Nucleus accumbens (tissue), 56 donors: Measurements from ENCODE around the gene RAB11FIP3.
A peak's percentile ranks its signal among the peaks of the same experiment; 100 is the strongest.
"Not testable (repeated sequence)": the region's sequence is repeated elsewhere in the genome, so short reads cannot be mapped to it uniquely, and the experiment has no call there.

Source experiments
- DNase-seq, 56 donors: peaks; one replicate each; lab custom pipeline; 2025; lab: John Stamatoyannopoulos, UW

Gene RAB11FIP3

DNA sequence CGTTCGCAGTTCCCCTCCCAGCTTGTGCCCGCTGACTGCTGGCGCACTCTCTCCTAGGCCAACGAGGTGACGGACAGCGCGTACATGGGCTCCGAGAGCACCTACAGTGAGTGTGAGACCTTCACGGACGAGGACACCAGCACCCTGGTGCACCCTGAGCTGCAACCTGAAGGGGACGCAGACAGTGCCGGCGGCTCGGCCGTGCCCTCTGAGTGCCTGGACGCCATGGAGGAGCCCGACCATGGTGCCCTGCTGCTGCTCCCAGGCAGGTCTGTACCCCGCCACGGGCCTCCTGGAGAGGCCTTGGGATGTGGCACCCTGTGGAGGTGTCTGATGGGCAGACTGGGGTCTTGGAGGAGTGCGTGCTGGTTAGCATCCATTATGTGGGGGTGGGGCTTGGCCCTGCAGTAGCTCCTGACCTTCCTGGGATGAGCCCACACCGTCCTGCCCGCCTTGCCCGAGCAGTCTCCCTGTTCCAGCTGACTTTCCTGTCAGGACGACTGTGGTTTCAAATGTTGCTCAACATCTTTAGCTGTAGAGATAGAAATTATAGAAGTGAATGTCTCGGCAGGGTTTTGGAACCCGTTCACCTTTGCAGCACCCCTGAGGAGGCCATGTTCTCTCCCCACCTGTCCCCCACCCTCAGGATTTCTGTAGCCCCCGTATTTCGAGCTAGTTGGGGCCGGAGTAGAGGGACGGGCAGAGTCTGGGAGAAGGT lies 57.2 kb downstream of the RAB11FIP3 start:
- no peak for DNase-seq

DNA sequence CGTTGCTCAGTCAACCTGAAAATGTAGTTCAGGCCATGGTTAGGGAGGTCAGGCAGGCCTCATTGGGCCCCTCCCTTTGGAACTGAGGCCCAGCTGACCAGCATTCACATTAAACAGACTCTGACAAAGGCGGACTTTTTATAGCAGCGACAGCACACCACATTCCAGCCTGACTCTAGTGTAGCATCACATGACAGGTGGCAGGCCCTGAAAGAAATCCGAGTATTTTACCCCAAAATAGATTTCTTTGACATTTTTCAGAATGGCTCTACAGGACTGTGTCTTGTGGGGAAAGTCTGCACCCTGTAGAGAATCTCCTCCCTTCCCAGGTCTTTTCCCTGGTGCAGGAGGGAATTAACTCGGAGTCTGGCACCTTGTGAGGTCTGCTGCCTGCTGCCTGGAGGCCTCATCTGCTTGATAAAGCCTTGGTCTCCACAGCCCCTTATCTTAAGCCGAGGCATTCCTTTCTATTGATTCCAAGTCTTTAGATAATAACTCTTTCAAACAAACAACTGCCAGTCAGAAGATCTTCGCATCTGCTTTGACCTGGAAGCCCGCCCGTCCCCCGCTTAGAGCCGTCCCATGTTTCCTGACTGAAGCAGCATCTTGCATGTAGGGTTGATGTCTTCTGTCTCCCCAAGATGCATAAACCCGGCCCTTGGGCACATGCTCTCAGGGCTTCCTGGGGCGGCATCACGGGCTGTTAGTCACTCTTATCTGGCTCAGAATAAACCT lies 58.1 kb downstream of the RAB11FIP3 start:
- DNase-seq = peak in 22 of 56 donors; percentile 17 to 65 (median 29)

DNA sequence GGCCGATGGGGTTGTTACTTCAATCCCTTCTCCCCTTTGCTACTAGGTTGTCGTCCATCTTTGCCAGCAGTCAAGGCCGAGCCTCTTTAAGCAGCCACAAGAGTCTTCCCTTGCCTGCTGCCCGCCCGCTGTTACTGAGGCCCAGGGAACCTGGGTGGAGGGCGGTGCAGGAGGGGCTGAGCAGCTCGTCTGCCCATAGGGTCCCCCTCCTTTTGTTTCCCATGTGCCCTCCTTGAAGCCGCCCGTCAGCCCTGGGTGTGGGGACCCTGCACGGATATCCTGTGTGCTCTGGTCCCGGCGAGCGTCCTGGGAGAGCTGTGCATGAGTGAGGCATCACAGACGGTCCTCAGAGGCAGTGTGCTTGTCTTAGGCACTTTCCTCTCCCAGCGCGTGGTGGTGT lies 64.2 kb downstream of the RAB11FIP3 start:
- no peak for DNase-seq

DNA sequence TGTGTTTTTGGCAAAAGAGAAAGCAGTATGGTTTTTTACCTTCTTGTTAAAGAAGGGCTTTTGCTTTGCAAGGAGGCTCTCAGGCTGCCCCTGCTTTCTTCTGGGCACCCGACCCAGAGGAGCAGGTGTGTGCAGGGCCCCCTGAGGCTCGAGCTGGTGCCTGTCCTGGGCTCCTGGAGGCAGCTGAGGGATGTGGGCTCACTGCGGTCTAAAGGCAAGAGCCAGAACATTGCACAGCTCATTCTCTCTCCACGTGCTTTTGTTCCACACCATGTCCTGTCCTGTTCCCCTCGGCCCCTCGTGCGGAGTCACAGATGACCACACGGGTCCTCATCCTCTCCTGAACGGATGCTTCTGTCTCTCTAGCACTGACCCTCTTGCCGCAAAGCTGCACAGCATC lies 65.3 kb downstream of the RAB11FIP3 start:
- DNase-seq = no peak

DNA sequence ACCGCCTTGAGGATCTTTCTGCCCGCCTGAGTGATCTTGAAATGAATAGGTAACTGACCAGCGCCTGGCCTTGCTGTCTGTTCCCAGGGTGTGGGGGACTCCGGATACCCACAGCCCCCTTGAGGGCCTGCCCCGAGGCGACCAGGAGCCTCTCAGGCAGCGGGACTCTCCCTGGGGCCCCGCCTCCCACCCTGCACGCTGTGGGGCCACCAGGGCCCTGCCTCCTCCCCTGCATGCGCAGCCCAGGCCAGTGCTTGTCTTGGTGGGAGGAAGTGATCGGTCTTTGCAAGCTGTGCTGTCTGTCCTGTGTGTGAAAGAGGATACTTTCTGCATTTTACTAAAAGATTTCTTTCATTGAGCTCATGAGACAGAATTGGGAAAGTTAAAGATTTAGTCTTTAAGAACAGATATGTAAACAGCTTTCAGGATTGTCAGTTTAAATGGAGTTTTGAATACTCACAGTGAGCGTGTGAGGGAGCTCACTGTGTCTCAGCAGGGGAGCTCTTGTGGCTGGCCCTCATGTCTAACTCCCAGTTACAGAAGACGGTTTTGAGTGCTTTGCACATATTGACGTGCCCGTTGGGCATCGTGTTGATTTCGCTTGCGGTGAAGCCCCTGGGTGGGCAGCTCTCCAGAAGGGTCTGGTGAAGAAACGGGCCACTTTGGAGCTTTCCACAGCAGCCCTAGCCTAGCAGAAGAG lies 65.9 kb downstream of the RAB11FIP3 start:
- DNase-seq = no peak

DNA sequence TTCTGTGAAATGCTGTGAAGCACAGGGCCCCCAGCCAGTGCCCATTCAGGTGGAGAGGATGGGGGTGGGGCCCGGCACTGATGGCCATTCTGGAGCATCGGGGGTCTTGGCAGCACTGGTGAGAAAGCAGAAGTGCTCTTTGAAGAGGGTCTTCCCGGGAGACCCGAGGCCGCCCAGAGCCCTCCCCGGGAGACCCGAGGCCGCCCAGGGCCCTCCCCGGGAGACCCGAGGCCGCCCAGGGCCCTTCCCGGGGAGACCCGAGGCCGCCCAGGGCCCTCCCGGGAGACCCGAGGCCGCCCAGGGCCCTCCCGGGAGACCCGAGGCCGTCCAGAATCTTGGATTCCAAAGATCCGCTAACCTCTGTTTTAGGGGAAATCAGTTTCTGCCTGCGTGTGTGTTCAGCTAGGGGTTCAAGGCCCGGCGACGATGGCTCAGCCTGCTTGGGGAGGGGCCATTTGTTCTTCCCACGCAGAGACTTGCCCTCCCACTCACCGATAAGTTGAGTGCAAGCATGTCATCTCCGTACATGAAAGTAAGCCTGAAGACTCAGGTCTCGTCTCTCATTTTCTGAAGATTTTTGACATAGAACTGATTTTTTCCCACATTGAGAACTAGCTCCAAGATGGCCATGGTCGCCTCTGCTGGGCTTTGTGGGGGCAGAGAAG lies 66.9 kb downstream of the RAB11FIP3 start:
- peak in 9 of 56 donors; percentile 8 to 38 (median 25) for DNase-seq

DNA sequence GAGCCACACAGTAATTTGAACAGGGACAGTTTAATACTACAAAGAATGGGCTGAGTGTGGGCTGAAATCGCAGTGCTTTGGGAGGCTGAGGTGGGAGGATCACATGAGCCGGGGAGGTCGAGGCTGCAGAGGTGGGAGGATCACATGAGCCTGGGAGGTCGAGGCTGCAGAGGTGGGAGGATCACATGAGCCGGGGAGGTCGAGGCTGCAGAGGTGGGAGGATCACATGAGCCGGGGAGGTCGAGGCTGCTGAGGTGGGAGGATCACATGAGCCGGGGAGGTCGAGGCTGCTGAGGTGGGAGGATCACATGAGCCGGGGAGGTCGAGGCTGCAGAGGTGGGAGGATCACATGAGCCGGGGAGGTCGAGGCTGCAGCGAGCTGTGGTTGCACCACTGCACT lies 69.2 kb downstream of the RAB11FIP3 start:
- peak in 11 of 56 donors; percentile 15 to 53 (median 33) for DNase-seq

DNA sequence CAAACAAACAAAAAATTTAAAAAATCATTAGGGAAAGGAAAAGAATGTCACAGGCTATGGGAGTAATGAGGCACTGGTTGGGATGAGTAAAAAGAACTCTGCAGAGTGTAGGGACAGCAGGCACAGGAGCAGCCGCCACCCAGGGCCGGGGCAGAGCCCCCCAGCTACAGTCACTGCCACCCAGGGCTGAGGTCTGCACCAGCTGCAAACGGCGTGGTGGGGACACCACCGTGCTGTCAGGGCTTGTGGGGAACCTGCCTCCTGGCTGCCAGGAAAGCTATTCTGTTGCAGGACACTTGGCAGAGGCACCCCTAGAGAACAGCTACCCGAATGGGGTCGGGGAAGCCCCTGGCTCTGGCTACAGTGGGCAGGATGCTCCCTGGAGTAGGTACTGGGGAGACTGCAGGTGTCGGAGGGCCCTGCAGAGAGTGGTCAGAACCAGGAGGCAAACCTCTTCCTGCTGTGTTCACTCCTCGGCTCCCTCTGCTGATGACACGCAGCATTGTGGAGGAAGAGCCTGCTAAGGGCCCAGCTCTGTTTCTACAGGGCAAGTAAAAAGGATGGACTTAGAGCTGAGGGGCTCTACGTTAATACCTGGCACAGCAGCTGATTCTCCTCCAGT lies 69.8 kb downstream of the RAB11FIP3 start:
- DNase-seq = peak in 8 of 56 donors; percentile 5 to 35 (median 12)

DNA sequence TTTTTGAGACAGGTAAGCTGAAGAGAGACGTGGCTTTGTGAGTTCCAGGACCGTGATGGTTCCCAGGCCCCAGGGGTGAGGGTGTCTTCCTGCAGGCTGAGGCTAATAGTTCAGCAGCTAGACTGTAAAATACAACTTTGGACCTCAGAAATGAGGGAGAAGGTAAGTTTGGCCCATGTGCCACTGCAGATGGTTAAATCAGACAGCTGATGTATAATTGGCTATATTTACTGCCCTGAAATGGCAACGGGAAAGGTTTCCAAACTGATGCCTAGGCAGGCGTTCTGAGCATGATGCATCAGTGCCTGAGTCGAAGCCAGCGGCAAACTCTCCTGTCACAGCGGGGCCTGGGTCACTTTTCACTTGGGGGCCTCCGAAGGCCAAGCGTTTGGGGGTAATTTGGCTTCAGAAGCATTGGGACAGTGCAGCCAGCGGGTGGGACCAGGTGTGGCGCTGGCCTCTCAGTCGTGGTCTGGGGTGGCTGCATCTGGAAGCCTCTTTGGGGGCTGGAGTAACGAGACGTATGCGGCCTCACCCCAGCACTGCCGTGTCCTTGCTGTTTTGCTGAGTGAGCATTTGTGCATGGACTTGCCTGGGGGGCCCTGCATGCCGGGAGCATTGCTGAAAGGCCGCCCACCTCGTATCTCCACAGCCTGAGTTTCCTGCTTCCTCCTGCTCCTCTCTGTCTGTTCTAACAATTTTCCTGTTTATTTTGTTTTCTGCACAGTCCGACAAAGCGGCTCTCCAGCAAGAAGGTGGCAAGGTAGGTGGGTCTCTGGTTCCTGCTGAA lies 70.8 kb downstream of the RAB11FIP3 start:
- DNase-seq = no peak

DNA sequence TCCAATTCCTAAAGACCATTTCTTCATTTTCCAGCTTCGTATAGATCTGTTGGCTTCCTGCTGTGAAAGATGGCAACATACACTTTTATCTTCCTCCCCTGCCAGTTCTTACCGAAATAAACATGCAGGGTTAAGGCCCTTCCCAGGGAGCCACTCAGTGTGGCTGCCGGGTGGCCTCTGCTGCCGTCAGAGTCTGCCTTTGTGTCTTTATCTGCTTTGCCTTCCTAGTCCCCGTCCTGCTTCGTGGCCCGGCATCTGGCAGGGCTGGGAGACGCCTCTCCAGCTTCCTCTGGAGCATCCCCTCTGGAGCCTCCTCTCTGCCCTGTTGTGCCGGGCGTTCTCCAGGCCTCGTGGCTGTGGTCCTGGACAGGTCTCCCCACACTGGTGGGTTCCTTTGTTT lies 71.8 kb downstream of the RAB11FIP3 start:
- DNase-seq = no peak

DNA sequence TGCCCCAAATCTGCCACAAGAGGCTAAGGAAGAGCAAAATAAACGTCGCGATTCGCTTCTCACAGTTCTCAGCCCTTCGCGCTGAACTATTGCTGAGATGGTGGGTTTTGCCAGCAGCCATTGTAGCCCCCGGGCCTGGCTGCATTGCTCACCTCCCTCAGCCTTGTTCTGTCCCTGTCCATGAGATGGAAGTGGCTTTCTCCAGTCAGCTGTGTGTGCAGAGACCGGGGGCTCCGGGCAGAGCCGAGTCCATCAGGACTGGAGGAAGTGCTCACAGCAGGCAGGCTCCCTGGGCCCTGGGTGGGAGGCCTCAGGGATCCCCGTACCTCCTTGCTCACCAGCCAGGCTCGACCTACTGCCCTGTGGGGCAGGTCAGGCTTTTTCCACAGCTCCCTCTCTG lies 74.5 kb downstream of the RAB11FIP3 start:
- no peak for DNase-seq

DNA sequence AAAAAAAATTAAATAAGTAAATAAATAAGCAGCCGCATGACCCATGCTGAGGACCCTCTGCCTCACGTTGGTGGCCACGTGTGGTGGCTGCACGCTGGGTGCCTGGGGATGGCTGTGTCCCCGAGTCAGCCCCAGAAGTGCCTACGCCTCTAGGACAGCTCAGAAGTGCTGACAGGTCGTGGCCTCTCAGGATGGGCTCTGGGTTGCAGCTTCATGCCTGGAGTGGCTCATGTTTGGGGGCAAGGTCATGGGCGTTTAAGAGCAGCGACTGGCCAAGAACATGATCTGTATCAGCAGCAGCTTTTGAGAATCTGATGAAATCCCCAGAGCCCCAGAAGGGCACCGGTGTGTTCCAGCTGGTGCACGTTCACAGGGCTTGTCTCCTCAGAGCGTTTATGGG lies 75.3 kb downstream of the RAB11FIP3 start:
- DNase-seq = no peak

DNA sequence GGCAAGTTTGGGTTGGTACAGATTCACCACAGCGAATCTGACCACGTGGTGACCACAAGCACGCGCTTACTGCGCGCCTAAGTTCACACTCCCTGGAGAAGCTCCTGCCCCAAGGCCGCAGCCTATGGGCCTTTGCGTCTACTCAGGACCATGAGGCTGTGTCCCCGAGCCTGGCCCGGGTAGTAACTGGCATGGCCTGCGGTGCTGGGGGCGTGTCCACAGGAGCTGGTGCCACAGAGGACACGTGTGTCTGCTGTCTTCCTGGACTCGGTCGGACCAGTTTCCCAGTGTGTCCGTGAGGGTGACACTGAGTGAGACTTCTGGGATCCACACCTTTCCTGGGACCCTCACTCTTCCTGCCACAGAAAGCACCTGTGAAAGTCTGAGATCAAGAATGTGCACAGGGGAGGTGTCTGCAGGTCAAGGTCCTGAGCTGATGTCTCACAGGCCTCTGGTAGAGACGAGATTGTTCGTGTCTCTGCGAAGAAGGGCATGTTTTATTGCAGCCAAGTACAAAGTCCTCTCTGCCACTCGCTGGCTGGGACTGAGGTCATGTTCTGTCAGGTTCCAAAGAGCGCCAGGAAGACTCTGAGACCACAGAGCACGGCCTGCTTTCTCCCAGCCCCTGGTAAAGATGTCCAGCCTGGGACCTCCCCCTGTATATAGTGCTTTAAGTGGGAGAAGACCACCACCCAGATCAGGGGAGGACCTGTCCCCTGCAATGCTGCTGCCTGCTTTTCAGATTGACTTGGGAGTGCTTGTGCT lies 76.9 kb downstream of the RAB11FIP3 start:
- DNase-seq = no peak

DNA sequence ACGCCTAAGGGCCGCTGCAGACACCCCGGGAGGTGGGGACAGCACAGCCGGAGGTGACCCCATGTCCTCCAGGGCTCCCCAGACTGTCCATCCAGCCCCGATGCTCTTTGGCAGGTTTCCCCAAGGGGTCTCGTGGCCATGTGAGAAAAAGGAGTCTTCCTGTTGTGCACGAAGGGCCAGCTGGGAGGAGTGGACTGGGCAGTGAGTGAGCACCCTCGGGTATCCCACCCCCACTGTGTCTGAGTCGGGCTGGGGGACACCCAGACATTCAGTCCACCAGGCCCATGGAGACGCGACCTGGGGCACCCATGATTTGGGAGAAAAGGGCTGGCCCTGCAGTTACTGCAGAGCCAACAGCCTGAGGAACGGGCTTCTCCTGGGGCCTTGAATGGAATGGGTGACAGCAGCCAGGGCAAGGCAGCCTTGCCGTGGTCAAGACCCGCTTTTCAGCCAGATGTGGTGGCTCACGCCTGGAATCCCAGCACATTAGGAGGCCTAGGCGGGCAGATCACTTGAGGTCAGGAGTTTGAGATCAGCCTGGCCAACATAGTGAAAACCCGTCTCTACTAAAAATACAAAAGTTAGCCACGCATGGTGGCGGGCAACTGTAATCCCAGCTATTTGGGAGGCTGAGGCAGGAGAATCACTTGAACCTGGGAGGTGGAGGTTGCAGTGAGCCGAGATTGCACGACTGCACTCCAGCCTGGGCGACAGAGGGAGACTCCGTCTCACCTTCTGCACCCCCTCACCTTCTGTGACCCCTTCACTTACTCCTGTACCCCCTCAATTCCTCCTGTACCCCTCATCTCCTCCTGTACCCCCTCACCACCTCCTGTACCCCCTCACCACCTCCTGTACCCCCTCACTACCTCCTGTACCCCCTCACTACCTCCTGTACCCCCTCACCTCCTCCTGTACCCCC lies 78.0 kb downstream of the RAB11FIP3 start:
- no peak for DNase-seq

DNA sequence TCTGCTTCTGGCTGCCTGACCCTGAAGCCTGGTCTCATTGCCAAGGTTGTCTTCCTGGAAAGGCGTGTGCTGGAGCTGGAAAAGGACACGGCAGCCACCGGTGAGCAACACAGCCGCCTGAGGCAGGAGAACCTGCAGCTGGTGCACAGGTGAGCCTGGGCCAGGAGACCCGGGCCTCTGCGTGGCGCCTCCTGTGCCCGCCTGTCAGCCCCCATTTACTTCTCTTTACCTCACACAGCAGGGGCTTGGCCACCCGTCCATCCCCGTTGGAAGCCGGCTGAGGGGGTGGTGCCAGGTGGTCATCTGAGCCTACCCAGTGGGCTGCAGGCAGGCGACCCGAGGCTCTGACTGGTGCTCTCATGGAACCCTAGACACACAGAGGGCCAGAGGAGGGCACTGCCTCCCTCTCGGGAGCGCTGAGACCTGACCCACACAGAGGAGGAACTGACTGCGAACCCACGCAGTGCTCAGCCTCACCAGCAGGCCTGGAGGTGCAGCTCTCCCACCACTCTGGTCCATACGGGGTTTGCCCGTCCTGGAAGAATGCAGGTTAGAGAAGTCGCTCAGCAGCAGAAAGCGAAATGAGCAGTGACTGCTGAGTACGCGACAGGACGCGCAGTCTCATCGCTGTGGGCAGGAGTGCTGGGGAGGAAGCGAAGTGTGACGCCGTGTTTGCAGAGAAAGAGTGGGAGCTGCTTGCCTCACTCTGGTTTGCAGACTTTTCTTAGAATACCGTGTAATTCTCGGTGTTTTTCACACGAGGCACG lies 80.2 kb downstream of the RAB11FIP3 start:
- peak in 34 of 56 donors; percentile 17 to 84 (median 48) for DNase-seq

DNA sequence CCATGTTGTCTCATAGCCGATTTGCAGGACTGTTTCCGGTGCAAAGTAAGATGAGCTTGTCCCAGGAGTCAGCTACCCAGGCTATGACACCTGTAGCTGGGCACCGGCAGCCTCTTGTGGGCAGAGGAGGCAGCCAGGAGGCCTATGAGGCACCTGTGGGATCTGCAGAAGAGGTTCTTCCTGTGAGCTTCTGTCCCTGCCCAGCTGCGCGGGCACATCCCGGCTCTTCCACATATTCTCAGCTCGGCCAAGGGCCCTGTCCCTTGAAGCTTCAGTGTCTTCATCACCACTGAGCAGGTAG lies 80.7 kb downstream of the RAB11FIP3 start:
- DNase-seq = no peak

DNA sequence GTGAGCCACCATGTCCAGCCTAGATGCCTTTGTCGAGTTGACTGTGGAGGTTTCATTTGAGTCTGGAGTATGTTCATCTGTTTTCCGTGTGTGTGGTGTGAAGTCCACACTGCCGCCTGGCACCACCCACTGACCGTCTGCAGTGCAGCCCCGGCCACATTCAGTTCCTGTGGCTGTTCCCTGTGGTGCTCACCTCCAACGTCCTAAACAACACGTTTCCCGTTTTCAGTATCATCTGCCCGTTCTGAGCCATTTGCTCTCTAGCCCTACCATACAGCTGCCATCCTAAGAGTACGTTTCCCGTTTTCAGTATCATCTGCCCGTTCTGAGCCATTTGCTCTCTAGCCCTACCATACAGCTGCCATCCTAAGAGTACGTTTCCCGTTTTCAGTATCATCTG lies 82.1 kb downstream of the RAB11FIP3 start:
- not testable (repeated sequence) for DNase-seq
